Subcutaneous preadipocyte (primary cell): ENCODE measurements around the gene BORCS5. TPM values are rescaled to one million over a fixed set of nuclear protein-coding genes. Genes with fewer than 3 reads are reported as not detected.

Experiments
- total RNA-seq: library from RNA; depleted of rRNA; stranded (reverse); fragments of >200 nt; gene quantifications from 2 replicates; pipeline ENCODE4 v1.2.3, GENCODE V29; 2012

The BORCS5 gene
- 13.5 and 19.5 TPM in 2 replicates for total RNA-seq

DNA sequence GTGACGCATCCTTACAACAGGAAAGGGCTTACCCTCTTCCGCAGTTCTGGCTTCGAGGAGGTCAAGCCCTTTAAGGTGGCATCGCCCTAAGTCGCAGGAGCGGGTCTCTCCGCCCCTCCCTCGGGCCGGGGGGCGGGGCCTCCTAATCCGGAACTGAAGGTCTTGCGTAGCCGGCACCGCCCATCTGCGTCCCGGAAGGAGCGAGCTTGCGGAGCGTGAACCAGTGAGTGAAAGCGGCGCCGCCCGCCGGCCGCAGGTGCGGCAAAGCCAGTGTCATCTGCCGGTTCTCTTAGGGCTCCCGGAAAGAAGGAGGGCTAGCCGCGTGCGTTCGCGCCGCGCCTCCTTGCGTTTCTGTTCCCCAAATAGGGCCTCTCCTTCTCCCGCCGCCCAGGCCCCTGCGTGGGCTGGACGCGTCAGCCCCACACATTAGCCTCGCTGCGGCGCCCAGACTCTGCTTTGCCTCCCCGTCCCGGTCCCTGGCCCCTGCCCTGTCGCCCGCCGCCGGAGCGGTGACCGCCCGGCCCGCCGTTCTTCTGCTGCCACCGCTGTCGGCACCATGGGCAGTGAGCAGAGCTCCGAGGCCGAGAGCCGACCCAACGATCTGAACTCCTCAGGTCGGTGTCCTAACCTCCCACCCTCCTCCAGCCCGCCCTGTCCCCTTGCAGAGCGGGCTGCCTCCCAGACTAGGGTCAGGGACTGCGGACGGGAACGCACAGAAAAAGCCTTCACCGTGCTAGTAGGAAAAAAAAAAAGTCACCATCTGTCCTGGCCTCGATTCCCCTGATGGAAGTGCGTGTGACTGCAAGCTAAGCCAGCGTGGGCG is at the start of gene BORCS5:
TSS of gene BORCS5 (plus strand) at position 183 of the 823 bp plus-strand sequence. CDS start at position 557, 374 bp downstream.

GRCh38 chr12:12349711-12350665 is 6.9 kb upstream of the BORCS5 start, which contains the start of gene MANSC1:
TSS of gene MANSC1 (minus strand) at chr12:12350242. CDS start at chr12:12343314, 6,928 bp downstream.

Other genes starting within 250 kb of the BORCS5 start
- 18.7 and 35.0 TPM in 2 replicates for gene LRP6, start 90.0 kb upstream of the BORCS5 start, total RNA-seq
- 2.2 and 3.3 TPM in 2 replicates for gene MANSC1, start 6.8 kb upstream of the BORCS5 start, total RNA-seq
- gene DUSP16, start 205.8 kb downstream of the BORCS5 start, total RNA-seq = 5.7 and 6.2 TPM in 2 replicates